HCT116 (cell line): ENCODE results near the gene DHCR7.

Experiments used
- CTCF ChIP-seq, 3 experiments: fragments of 200-600 bp in 1 of 3; sonication (generic) in 1 of 3; IDR thresholded peaks in 2 of 3; conservative IDR thresholded peaks in 1 of 3; 2 replicates each; pipeline ENCODE4 v1.5.1; 2012 to 2017; ENCODE audit warnings: low read depth in 2 of 3, low read length in 2 of 3, antibody characterized with exemption in 1 of 3, borderline replicate concordance in 1 of 3, control low read depth in 1 of 3, mild to moderate bottlenecking in 1 of 3, mixed read lengths in 1 of 3, mixed run types in 1 of 3, moderate library complexity in 1 of 3; ENCODE audit not compliant: insufficient read depth in 1 of 3
- EGR1 ChIP-seq: IDR thresholded peaks from 2 replicates; pipeline ENCODE4 v1.6.1; 2012; ENCODE audit warnings: low read depth
- EZH2 ChIP-seq: fragments of 200-600 bp; sonication (generic); IDR thresholded peaks from 2 replicates; pipeline ENCODE4 v1.6.1; 2017; ENCODE audit warnings: antibody characterized with exemption, mixed run types
- JUND ChIP-seq: IDR thresholded peaks from 2 replicates; pipeline ENCODE4 v1.6.1; 2012
- POLR2A ChIP-seq: IDR thresholded peaks from 2 replicates; pipeline ENCODE4 v1.7.0; 2011; ENCODE audit warnings: borderline replicate concordance; ENCODE audit not compliant: insufficient read depth, insufficient read length; ENCODE audit errors: extremely low read depth
- POLR2AphosphoS5 ChIP-seq: IDR thresholded peaks from 2 replicates; pipeline ENCODE4 v1.6.1; 2011; ENCODE audit warnings: mild to moderate bottlenecking, low read depth, low read length, moderate library complexity
- RAD21 ChIP-seq: IDR thresholded peaks from 2 replicates; pipeline ENCODE4 v1.6.1; 2012; ENCODE audit warnings: low read depth, mild to moderate bottlenecking
- REST ChIP-seq: IDR thresholded peaks from 2 replicates; pipeline ENCODE4 v1.6.1; 2012; ENCODE audit warnings: low read depth
- SP1 ChIP-seq: IDR thresholded peaks from 2 replicates; pipeline ENCODE4 v1.6.1; 2012; ENCODE audit warnings: low read depth
- ZNF274 ChIP-seq: fragments of 200-500 bp; sonication (Bioruptor generic); IDR thresholded peaks from 2 replicates; pipeline ENCODE4 v1.6.1; 2014; ENCODE audit warnings: mild to moderate bottlenecking, low read depth, low read length, inconsistent platforms

DNA sequence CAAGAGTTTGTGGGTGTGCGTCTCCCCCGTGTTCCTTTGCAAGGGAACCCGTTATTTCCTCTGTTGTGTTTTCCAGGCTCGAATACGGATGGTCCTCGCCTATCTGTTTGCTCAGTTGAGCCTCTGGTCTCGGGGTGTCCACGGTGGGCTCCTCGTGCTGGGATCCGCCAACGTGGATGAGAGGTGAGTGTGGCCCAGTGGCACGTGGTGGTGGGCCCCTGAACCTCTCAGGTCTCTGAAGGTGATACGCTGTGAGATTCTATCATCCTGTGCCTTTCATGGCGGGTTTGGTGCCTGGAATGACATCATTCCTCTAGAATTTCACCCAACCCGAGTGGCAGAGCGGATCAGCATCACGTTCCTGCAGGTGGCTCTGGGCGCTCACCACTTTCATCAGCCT, 37.3 kb upstream of the DHCR7 start:
- no peak for TF ChIP-seq JUND
- no peak for TF ChIP-seq RAD21
- no peak for TF ChIP-seq SP1
- no peak for TF ChIP-seq CTCF (IDR thresholded peaks at IDR 0.05 in 2 of 3, conservative IDR thresholded peaks at IDR 0.05 in 1 of 3; ENCODE audit: borderline replicate concordance in 1 of 3, insufficient read depth in 1 of 3, low read depth in 2 of 3, low read length in 2 of 3)
- TF ChIP-seq POLR2AphosphoS5 = no peak
- TF ChIP-seq ZNF274 = no peak
- no peak for TF ChIP-seq POLR2A
- no peak for TF ChIP-seq EZH2
- no peak for TF ChIP-seq EGR1
- TF ChIP-seq REST = no peak
